GM19395 (cell line): ENCODE data around the gene SAXO1.
"Not testable (repeated sequence)": the region's sequence is repeated elsewhere in the genome, so short reads cannot be mapped to it uniquely, and the experiment has no call there.

Source experiments
- ATAC-seq: cut with Tn5 transposase; IDR thresholded peaks from one replicate; pipeline ENCODE4 v1.9.1; 2021; ENCODE audit warnings: mild to moderate bottlenecking, moderate library complexity; ENCODE audit not compliant: unreplicated experiment

SAXO1 gene

GRCh38 chr9:19000133-19000532, 32.9 kb downstream of the SAXO1 start:
- ATAC-seq = no peak

DNA sequence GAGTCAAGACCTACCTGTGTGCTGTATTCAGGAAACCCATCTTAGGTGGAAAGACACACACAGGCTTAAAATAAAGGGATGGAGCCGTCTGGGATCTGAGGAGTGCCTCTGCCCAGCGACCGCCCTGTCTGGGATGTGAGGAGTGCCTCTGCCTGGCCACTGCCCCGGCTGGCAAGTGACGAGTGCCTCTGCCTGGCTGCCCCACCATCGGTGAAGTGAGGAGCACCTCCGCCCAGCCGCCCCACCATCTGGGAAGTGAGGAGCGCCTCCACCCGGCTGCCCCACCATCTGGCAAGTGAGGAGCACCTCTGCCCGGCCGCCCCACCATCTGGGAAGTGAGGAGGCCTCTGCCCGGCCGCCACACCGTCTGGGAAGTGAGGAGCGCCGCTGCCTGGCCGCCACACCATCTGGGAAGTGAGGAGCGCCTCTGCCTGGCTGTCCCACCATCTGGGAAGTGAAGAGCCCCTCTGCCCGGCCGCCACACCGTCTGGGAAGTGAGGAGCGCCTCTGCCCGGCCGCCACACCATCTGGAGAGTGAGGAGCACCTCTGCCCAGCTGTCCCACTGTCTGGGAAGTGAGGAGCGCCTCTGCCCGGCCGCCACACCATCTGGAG, 33.7 kb downstream of the SAXO1 start:
- ATAC-seq = no peak

GRCh38 chr9:18997151-18997550, 35.9 kb downstream of the SAXO1 start:
- ATAC-seq = no peak

DNA sequence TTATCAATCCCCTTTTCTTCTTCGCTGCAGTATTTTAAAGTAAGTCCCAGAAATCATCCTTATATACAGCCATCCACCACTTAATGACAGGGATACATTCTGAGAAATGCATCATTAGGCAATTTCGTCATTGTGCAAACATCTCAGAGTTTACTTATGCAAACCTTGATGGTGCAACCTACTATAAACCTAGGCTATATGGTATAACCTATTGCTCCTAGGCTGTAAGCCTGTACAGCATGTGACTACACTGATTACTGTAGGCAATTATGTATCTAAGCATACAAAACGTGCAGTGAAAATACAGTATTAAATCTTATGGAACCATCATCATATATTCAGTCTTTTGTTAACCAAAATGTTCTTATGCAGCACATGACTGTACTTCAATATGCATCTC, 36.8 kb downstream of the SAXO1 start:
- ATAC-seq = no peak

DNA sequence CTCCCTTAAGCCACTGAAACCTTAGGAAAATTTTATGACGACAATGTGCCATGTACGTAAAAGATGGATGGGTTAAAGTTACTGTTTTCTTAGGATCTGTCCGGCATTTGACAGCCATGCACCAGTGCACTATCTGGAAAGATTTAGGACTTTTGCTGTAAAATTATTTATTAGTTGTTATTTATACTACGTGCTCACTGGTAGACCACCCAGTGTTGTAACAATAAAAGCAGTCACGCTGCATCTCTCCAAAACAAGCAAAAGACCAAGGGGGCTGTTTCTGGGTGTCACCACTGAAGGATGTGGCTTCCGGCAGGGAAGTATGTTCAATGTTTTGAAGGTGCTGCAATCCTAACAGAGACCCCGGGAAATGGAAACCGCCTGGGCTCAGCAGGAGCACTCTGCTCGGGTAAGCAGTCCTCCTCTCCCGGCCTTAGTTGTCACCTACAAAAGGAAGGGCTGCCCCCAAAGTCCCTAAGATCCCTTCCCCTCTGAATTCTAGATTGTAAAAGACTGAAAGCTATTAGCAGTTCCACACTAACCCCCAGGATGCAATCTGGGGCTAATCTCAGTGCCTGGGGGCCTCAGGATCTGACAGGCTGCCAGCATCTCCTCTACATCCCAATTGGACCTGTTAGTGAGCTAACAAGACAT, 38.6 kb downstream of the SAXO1 start:
- ATAC-seq = no peak

DNA sequence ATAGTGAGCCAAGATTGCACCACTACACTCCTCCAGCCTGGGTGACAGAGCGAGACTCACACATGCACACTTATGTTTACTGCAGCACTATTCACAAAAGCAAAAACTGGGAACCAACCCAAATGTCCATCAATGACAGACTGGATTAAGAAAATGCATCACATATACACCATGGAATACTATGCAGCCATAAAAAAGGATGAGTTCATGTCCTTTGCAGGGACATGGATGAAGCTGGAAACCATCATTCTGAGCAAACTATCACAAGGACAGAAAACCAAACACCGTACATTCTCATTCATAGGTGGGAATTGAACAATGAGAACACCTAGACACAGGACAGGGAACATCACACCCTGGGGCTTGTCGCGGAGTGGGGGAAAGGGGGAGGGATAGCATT, 41.8 kb downstream of the SAXO1 start:
- not testable (repeated sequence) for ATAC-seq

DNA sequence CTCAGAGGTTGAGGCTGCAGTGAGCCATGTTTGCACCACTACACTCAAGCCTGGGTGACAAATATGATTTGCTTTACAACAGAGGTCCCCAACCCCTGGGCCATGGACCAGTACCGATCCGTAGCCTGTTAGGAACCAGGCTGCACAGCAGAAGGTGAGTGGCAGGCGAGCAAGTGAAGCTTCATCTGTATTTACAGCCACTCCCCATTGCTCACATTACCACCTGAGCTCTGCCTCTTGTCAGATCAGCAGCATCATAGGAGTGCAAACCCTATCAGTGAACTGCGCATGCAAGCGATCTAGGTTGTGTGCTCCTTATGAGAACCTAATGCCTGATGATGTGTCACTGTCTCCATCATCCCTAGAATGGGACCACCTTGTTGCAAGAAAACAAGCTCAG, 42.5 kb downstream of the SAXO1 start:
- no peak for ATAC-seq

DNA sequence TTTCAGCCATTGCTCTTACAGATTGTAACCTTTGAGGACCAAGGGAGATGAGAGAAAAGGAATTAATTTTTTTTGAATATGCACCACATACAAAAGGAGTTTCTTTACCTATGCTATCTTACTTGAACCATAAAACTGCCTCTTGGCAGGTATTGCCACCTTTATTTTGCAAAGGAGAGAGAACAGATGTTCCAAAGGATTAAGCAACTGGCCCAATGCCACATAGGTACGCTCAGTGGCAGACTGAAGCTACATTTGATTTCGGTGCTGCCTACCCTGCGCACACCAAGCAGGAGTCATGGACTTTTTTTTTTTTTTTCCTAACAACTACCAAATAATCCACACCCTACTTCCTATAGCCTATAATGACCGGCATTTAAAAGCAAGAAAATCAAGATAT, 43.1 kb downstream of the SAXO1 start:
- ATAC-seq = no peak

DNA sequence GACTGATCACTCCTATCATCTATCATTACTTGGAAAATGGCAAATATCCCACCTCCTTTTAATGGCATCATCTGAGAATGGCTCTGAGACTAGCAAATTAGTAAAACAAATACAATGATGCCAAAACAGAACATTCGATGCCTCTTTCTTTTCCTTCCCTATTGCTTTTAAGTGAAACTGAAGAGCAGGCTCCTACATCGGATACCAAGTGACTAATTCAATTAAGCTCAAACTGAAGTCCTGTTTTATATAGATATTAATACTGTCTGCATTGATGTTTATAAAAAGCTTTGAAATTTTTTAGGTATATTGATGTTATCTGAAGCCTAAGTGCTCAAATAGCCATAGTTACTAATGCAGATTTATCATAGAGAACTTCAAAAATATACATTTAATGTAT, 43.9 kb downstream of the SAXO1 start:
- ATAC-seq = no peak

DNA sequence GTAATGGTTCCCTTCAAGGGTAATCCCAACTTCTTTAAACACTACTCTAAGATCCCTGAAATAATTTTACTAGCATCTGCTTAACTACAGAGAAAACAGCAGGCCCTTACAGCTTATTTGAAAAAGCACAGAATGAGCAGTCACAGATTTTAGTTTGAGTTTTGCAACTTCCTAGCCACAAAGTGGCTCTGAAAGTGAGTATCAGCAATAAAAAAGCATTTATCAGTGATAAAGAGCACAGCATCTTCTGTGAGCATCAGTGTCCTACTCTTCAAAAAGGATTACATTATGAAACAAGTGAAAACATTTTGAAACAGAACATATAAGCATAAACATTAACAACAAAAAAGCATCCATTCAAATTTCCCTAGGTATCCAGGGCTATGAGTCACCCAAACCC, 45.0 kb downstream of the SAXO1 start:
- no peak for ATAC-seq

GRCh38 chr9:18985996-18986395, 47.0 kb downstream of the SAXO1 start:
- ATAC-seq = no peak

DNA sequence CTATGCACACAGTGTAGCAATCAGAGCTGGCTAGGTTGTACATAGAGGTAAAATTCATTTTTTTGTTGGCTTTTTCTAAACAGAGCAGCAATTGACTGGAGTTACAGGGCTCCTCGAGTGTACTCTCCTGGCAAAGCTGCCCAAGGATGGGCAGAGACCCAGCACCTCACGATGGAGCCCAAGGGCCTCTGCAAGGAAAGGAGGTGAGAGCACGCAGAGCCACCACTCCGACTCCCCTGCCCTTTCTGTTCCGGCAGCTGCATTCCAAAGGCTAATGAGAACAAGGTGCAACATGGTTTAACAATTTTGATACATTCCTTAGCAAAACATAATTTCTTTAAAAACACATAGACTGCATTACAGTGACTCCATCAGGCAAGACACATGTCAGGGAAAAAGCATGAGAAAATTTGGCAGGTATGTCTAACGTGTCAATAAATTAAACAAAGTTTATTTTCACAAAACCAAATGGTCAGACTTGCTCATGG, 47.5 kb downstream of the SAXO1 start:
- ATAC-seq = no peak

DNA sequence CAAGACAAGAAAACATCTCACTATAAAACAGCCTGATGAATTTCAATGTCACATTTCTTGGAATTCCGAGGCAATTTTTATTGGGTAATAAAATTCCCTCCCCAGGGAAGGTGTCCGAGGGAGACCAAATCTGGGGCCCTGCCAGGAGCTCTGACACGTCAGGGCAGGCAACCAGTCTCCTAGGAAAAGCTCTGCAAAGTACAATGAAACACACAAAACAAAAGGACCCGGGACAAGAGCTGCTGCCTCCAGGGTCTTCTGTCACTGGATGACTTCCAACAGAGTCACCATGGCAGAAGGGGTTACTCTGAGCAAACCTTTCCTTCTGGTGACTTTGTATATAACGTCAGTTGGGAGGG, 50.8 kb downstream of the SAXO1 start:
- ATAC-seq = no peak

- ATAC-seq = no peak
These were observed 51.3 kb downstream of the SAXO1 start for GRCh38 chr9:18981476-18982261.

- ATAC-seq = no peak
These were observed 52.8 kb downstream of the SAXO1 start for GRCh38 chr9:18980189-18980588.

GRCh38 chr9:18979367-18979766, 53.6 kb downstream of the SAXO1 start:
- ATAC-seq = no peak

DNA sequence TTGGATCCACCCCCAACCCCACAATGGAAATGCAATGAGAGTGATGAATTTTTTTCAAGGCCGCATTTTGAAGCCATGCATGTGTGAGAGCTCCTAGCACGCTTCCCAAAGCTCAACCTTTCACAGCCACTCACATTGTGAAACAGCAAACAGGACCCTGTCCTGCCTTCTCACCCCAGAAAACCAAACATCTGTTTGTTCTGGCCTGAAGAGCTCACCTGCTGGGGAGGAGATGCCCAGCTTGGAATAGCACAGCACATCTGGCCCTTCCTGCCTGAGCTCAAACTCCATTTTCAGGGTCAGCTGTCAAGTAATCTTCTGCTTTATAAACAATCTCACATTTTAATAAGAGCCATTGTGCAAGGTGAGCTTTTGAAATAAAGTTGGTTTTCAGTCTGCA, 54.8 kb downstream of the SAXO1 start:
- ATAC-seq = no peak

- no peak for ATAC-seq
These were observed 56.1 kb downstream of the SAXO1 start for GRCh38 chr9:18976709-18977531.

DNA sequence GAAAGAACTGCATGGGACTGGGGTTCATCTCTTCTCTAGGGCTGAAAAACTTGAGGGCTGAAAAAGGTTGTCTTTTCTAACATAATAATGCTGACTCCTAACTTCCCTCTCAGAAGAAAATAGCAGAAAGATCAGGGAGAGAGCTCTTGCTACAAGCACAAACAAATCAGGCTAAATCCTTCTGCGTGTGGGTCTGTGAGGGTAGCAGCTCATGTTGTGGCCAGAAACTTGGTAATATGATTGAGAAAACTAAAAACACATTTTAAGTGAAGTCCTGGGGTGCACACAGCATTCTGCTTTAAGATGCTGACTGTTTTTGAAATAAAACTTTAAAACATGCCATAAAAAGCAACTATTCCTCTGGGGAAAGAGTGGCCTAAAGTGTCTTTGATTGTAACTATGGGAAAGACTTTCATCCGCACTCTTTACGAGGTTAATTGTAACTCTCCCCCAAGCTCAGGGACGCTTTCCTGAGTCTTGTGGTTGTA, 56.7 kb downstream of the SAXO1 start:
- ATAC-seq = no peak

DNA sequence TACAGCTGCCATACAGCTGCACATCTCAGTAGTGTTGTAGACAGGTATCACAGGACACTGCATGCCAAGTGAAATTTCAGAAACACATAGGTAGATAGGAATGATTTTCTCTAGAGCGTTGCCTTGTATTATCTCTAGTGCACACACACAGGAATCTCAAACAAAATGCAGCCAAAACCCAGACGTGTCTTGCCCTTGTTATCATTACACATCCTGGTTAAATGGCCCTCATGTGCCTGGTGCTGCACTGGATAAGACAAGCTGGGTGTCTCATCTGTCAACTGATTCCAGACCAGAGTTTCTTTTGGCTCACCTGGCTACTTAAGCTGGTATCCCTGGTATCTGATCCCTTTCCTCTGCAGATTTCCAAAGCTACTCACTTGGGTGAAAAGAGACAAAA, 59.7 kb downstream of the SAXO1 start:
- no peak for ATAC-seq

DNA sequence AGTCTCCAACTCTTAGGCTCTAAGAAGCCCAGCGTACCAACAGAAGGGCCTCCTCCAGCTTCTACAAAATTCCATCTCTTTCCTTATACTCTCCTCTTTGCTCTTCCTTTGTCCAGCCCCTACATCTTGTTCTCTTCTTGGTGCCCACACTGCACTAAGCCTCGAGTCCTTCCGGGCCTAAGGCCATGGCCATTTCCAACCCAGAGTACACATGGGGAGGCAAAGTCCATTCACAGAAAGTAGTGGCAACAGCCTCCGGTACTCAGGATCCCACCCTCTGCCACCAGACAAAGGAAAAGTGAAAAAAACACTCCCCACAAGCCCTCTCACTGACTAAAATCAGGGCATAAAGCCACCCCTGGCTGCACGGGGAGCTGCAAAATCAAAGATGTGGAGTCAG, 60.3 kb downstream of the SAXO1 start:
- ATAC-seq = no peak
